Tibial nerve (tissue), 4 donors: ENCODE measurements around the gene ARSB. TPM values are rescaled to one million over a fixed set of nuclear protein-coding genes. Genes with fewer than 3 reads are reported as not detected.
"Not testable (repeated sequence)": the region's sequence is repeated elsewhere in the genome, so short reads cannot be mapped to it uniquely, and the experiment has no call there.

Experiments used
- DNase-seq, 2 donors: peaks; one replicate each; pipeline ENCODE4 v3.0.0-alpha.2; 2019; ENCODE audit warnings: low spot score in 2 of 2
- H3K27ac ChIP-seq, 4 donors: fragments of 200-600 bp; sonication (generic) in 3 of 4; one replicate each; pipeline ENCODE4 v1.5.1; 2017 to 2019; ENCODE audit warnings: mild to moderate bottlenecking in 1 of 4
- H3K27me3 ChIP-seq, 2 donors: fragments of 200-600 bp; sonication (generic) in 1 of 2; one replicate each; pipeline versions ENCODE4 v1.5.1 to v1.6.0; 2017 to 2019
- H3K36me3 ChIP-seq, 3 donors: fragments of 200-600 bp; sonication (generic); one replicate each; pipeline ENCODE4 v1.5.1; 2018 to 2019
- H3K4me1 ChIP-seq, 4 donors: fragments of 200-600 bp; sonication (generic) in 3 of 4; one replicate each; pipeline ENCODE4 v1.5.1; 2017 to 2019
- H3K4me3 ChIP-seq, 4 donors: fragments of 200-600 bp; sonication (generic) in 3 of 4; one replicate each; pipeline ENCODE4 v1.5.1; 2017 to 2019; ENCODE audit warnings: mild to moderate bottlenecking in 1 of 4, moderate library complexity in 1 of 4
- H3K9me3 ChIP-seq, 4 donors: fragments of 200-600 bp; sonication (generic) in 3 of 4; one replicate each; pipeline ENCODE4 v1.5.1; 2017 to 2019
- CTCF ChIP-seq, 5 experiments: fragments of 200-600 bp in 3 of 5; fragments of 450-650 bp in 2 of 5; sonication (generic) in 3 of 5; IDR thresholded peaks; one replicate each; pipeline ENCODE4 v1.5.1; 2016 to 2019; ENCODE audit warnings: antibody characterized with exemption in 5 of 5, mild to moderate bottlenecking in 3 of 5, moderate library complexity in 2 of 5
- EP300 ChIP-seq, 2 donors: sonication (generic); formaldehyde crosslinking; IDR thresholded peaks; one replicate each; pipeline ENCODE4 v1.6.1; 2017; ENCODE audit warnings: antibody characterized with exemption in 2 of 2, mild to moderate bottlenecking in 1 of 2
- POLR2A ChIP-seq, 2 donors: fragments of 450-650 bp; IDR thresholded peaks; one replicate each; pipeline ENCODE4 v1.6.1; 2017; ENCODE audit warnings: antibody characterized with exemption in 2 of 2, mild to moderate bottlenecking in 2 of 2, moderate library complexity in 2 of 2
- WGBS, 2 donors: methylation state at CpG; one replicate each; pipeline ENCODE4 v1.1.5; 2018; 5-methylcytosine and 5-hydroxymethylcytosine counted together
- total RNA-seq, 4 donors: library from RNA; depleted of rRNA; stranded (reverse); fragments of >200 nt; gene quantifications; one replicate each; pipeline ENCODE4 v1.1.0, GENCODE V29; 2016

The ARSB gene
- total RNA-seq, 4 donors from 2014 or later, result 8.3 to 19.8 (median 15.5) TPM

- H3K27me3 ChIP-seq, result no peaks in the 10 kb centered on the region
- no peaks in the 10 kb centered on the region for H3K4me1 ChIP-seq
- 72 to 74% methylated on average over 6 of the region's 6 CpGs for WGBS, 2 donors
- no peaks in the 10 kb centered on the region for H3K9me3 ChIP-seq
- no peak for DNase-seq
- no peak overlapping the region for H3K27ac ChIP-seq
- TF ChIP-seq EP300 (IDR thresholded peaks at IDR 0.05), result no peak
- no peak for TF ChIP-seq POLR2A (IDR thresholded peaks at IDR 0.05)
- TF ChIP-seq CTCF (IDR thresholded peaks at IDR 0.05), result no peak
- no peaks in the 10 kb centered on the region for H3K36me3 ChIP-seq
- H3K4me3 ChIP-seq, result no peak overlapping the region
Measured at GRCh38 chr5:78763659-78764189, 221.4 kb downstream of the ARSB start.

- H3K4me1 ChIP-seq, H3K36me3 ChIP-seq, H3K27ac ChIP-seq, H3K9me3 ChIP-seq, H3K27me3 ChIP-seq, DNase-seq, H3K4me3 ChIP-seq: not testable (repeated sequence)
- WGBS, 2 donors, result 98% methylated on average over 5 of the region's 5 CpGs
Measured at GRCh38 chr5:78762743-78763142, 222.4 kb downstream of the ARSB start.

- H3K4me3 ChIP-seq, result no peak overlapping the region
- no peak for DNase-seq
Measured at GRCh38 chr5:78761840-78762239, 223.3 kb downstream of the ARSB start.

GRCh38 chr5:78760770-78761169 is 224.3 kb downstream of the ARSB start:
- no peaks in the 10 kb centered on the region for H3K36me3 ChIP-seq
- no peak overlapping the region for H3K4me3 ChIP-seq
- TF ChIP-seq CTCF (IDR thresholded peaks at IDR 0.05), result no peak
- TF ChIP-seq EP300 (IDR thresholded peaks at IDR 0.05), result no peak
- TF ChIP-seq POLR2A (IDR thresholded peaks at IDR 0.05), result no peak
- no peak overlapping the region for H3K27ac ChIP-seq
- no peaks in the 10 kb centered on the region for H3K9me3 ChIP-seq
- no peak for DNase-seq
- H3K4me1 ChIP-seq, result peaks cover 0 to 15% (median 4%) of the 10 kb centered on the region in 4 donors
- H3K27me3 ChIP-seq, result no peaks in the 10 kb centered on the region

More at GRCh38 chr5:78761840-78762239, 223.3 kb downstream of the ARSB start:
- 87% methylated on average over 6 of the region's 6 CpGs for WGBS, 2 donors
- H3K27ac ChIP-seq, result no peak overlapping the region
- no peak for TF ChIP-seq EP300 (IDR thresholded peaks at IDR 0.05)
- TF ChIP-seq POLR2A (IDR thresholded peaks at IDR 0.05), result no peak
- H3K36me3 ChIP-seq, result no peaks in the 10 kb centered on the region
- peaks cover 0 to 15% (median 4%) of the 10 kb centered on the region in 4 donors for H3K4me1 ChIP-seq
- no peaks in the 10 kb centered on the region for H3K27me3 ChIP-seq
- H3K9me3 ChIP-seq, result no peaks in the 10 kb centered on the region

- TF ChIP-seq CTCF (IDR thresholded peaks at IDR 0.05), result no peak
- no peak for TF ChIP-seq POLR2A (IDR thresholded peaks at IDR 0.05)
- TF ChIP-seq EP300 (IDR thresholded peaks at IDR 0.05), result peak in 1 of 2 donors; percentile 22
Measured at GRCh38 chr5:78760366-78760765, 224.7 kb downstream of the ARSB start.

GRCh38 chr5:78758169-78758839 is 226.8 kb downstream of the ARSB start:
- H3K4me1 ChIP-seq, result peaks cover 0 to 15% (median 4%) of the 10 kb centered on the region in 4 donors

More at GRCh38 chr5:78760366-78760765, 224.7 kb downstream of the ARSB start:
- no peaks in the 10 kb centered on the region for H3K36me3 ChIP-seq
- no peak for DNase-seq
- peaks cover 0 to 15% (median 4%) of the 10 kb centered on the region in 4 donors for H3K4me1 ChIP-seq
- H3K9me3 ChIP-seq, result no peaks in the 10 kb centered on the region
- no peaks in the 10 kb centered on the region for H3K27me3 ChIP-seq
- 87 to 91% methylated on average over 3 of the region's 3 CpGs for WGBS, 2 donors
- H3K4me3 ChIP-seq, result no peak overlapping the region
- no peak overlapping the region for H3K27ac ChIP-seq

More at GRCh38 chr5:78758169-78758839, 226.8 kb downstream of the ARSB start:
- no peaks in the 10 kb centered on the region for H3K9me3 ChIP-seq
- no peak overlapping the region for H3K27ac ChIP-seq
- no peaks in the 10 kb centered on the region for H3K27me3 ChIP-seq
- no peak overlapping the region for H3K4me3 ChIP-seq
- H3K36me3 ChIP-seq, result no peaks in the 10 kb centered on the region
- WGBS, 2 donors, result 60 to 67% methylated on average over 2 of the region's 2 CpGs
- DNase-seq, result no peak
- TF ChIP-seq POLR2A (IDR thresholded peaks at IDR 0.05), result no peak
- peak in 1 of 2 donors; percentile 12 for TF ChIP-seq EP300 (IDR thresholded peaks at IDR 0.05)
